Fibroblast of villous mesenchyme (primary cell): Measurements from ENCODE around the gene UMPS. TPM values are rescaled to one million over a fixed set of nuclear protein-coding genes. Genes with fewer than 3 reads are reported as not detected.
A peak's percentile ranks its signal among the peaks of the same experiment; 100 is the strongest.

Source experiments
- DNase-seq: peaks from one replicate; pipeline ENCODE4 v3.0.0-alpha.2; 2010; ENCODE audit warnings: low read depth
- H3K4me3 ChIP-seq: 2 replicates; pipeline ENCODE4 v1.5.1; 2011; ENCODE audit warnings: low read depth, mild to moderate bottlenecking, low read length
- CTCF ChIP-seq: IDR thresholded peaks from 2 replicates; pipeline ENCODE4 v1.5.1; 2012; ENCODE audit warnings: low read depth, mild to moderate bottlenecking, low read length; ENCODE audit not compliant: insufficient read depth
- total RNA-seq: library from RNA; depleted of rRNA; stranded (reverse); fragments of >200 nt; gene quantifications from 2 replicates; pipeline ENCODE4 v1.2.3, GENCODE V29; 2012

The UMPS gene
- total RNA-seq, result 17.4 and 31.1 TPM in 2 replicates

GRCh38 chr3:124730129-124730940, at the start of gene UMPS:
Gene UMPS, plus strand, starts transcription at chr3:124730452. Its CDS starts 20 bp downstream, at chr3:124730472.
- TF ChIP-seq CTCF, result no peak
- peak within 1 kb of the TSS; percentile 100 for H3K4me3 ChIP-seq
- peak; percentile 80 for DNase-seq

- no peak for TF ChIP-seq CTCF
- H3K4me3 ChIP-seq, result no peak overlapping the region
- no peak for DNase-seq
These were observed 49.7 kb upstream of the UMPS start for GRCh38 chr3:124680521-124680920.

GRCh38 chr3:124682263-124682662, 48.0 kb upstream of the UMPS start:
- no peak for TF ChIP-seq CTCF
- no peak for DNase-seq
- no peak overlapping the region for H3K4me3 ChIP-seq

GRCh38 chr3:124684459-124684858, 45.8 kb upstream of the UMPS start:
- TF ChIP-seq CTCF, result no peak
- H3K4me3 ChIP-seq, result no peak overlapping the region

GRCh38 chr3:124685067-124685466, 45.2 kb upstream of the UMPS start:
- DNase-seq, result no peak
- H3K4me3 ChIP-seq, result no peak overlapping the region
- TF ChIP-seq CTCF, result no peak

More at GRCh38 chr3:124684459-124684858, 45.8 kb upstream of the UMPS start:
- DNase-seq, result no peak

GRCh38 chr3:124685481-124685880, 44.8 kb upstream of the UMPS start:
- no peak for DNase-seq
- no peak for TF ChIP-seq CTCF
- no peak overlapping the region for H3K4me3 ChIP-seq
